H1 (cell line): Measurements from ENCODE around the gene TUBGCP4.

ENCODE experiments used
- CEBPB ChIP-seq: IDR thresholded peaks from 2 replicates; pipeline ENCODE4 v1.6.1; 2012; ENCODE audit warnings: low read depth, low read length
- CTCF ChIP-seq, 3 experiments: IDR thresholded peaks; 1 replicate in 2 of 3; 2 replicates in 1 of 3; pipeline versions ENCODE4 v1.5.1 to v1.6.1; 2011; ENCODE audit warnings: low read length in 3 of 3, mild to moderate bottlenecking in 3 of 3, inconsistent platforms in 2 of 3, low read depth in 1 of 3, moderate library complexity in 1 of 3; ENCODE audit not compliant: insufficient read depth in 1 of 3; ENCODE audit errors: control extremely low read depth in 1 of 3
- EZH2 ChIP-seq: fragments of 200-600 bp; sonication (generic); IDR thresholded peaks from 2 replicates; pipeline ENCODE4 v1.7.1; 2012; ENCODE audit warnings: low read depth, mild to moderate bottlenecking, moderate library complexity, low read length, inconsistent platforms; ENCODE audit not compliant: severe bottlenecking
- FOSL1 ChIP-seq: IDR thresholded peaks from 2 replicates; pipeline ENCODE4 v1.6.1; 2011; ENCODE audit warnings: mild to moderate bottlenecking, low read depth, low read length, moderate library complexity; ENCODE audit not compliant: insufficient read depth
- GABPA ChIP-seq: IDR thresholded peaks from 2 replicates; pipeline ENCODE4 v1.6.1; 2011; ENCODE audit warnings: mild to moderate bottlenecking, low read length, moderate library complexity, borderline replicate concordance; ENCODE audit not compliant: insufficient read depth
- NANOG ChIP-seq: IDR thresholded peaks from 2 replicates; pipeline ENCODE4 v1.6.1; 2011; ENCODE audit warnings: low read length, low read depth, mild to moderate bottlenecking, inconsistent platforms; ENCODE audit not compliant: insufficient read depth, poor library complexity, severe bottlenecking
- POLR2A ChIP-seq, 2 experiments: IDR thresholded peaks; 1 replicate in 1 of 2; 2 replicates in 1 of 2; pipeline ENCODE4 v1.6.1; 2011; ENCODE audit warnings: low read depth in 2 of 2, low read length in 2 of 2, mild to moderate bottlenecking in 2 of 2; ENCODE audit errors: control extremely low read depth in 1 of 2
- POLR2AphosphoS5 ChIP-seq: IDR thresholded peaks from 2 replicates; pipeline ENCODE4 v1.6.1; 2011; ENCODE audit warnings: low read depth, low read length
- RBBP5 ChIP-seq: IDR thresholded peaks from 2 replicates; pipeline ENCODE4 v1.7.1; 2012; ENCODE audit warnings: low read depth, mild to moderate bottlenecking, inconsistent platforms, low read length, moderate library complexity, borderline replicate concordance
- SP1 ChIP-seq: IDR thresholded peaks from 2 replicates; pipeline ENCODE4 v1.6.1; 2011; ENCODE audit warnings: low read depth, low read length
- SRF ChIP-seq: IDR thresholded peaks from 2 replicates; pipeline ENCODE4 v1.6.1; 2011; ENCODE audit warnings: mild to moderate bottlenecking, low read depth, low read length, moderate library complexity
- ZNF274 ChIP-seq: IDR thresholded peaks from 2 replicates; pipeline ENCODE4 v1.7.0; 2012; ENCODE audit warnings: low read length, borderline replicate concordance; ENCODE audit errors: extremely low read depth

- TF ChIP-seq CTCF (IDR thresholded peaks at IDR 0.05; ENCODE audit: control extremely low read depth in 1 of 3, insufficient read depth in 1 of 3, low read depth in 1 of 3, low read length in 3 of 3) = no peak
- TF ChIP-seq POLR2A (IDR thresholded peaks at IDR 0.05; ENCODE audit: control extremely low read depth in 1 of 2, low read depth in 2 of 2, low read length in 2 of 2) = no peak
- TF ChIP-seq ZNF274 = no peak
- TF ChIP-seq SRF = no peak
- no peak for TF ChIP-seq SP1
- TF ChIP-seq CEBPB = no peak
- TF ChIP-seq POLR2AphosphoS5 = no peak
- TF ChIP-seq GABPA = no peak
- TF ChIP-seq FOSL1 = no peak
- TF ChIP-seq NANOG = no peak
- no peak for TF ChIP-seq RBBP5
- no peak for TF ChIP-seq EZH2
Measured at GRCh38 chr15:43382310-43382709, 11.4 kb downstream of the TUBGCP4 start.
